Lower lobe of right lung (tissue), 2 donors: ENCODE measurements around the gene RNASE9. TPM values are rescaled to one million over a fixed set of nuclear protein-coding genes. Genes with fewer than 3 reads are reported as not detected.

ENCODE experiments used
- ATAC-seq, 2 donors: fragments of 200-7000 bp; cut with Tn5 transposase; one replicate each; pipeline ENCODE4 v1.9.1; 2020 to 2022; ENCODE audit warnings: mild to moderate bottlenecking in 2 of 2, moderate library complexity in 2 of 2
- DNase-seq: peaks from one replicate; pipeline ENCODE4 v3.0.0-alpha.2; 2020
- H3K27ac ChIP-seq: fragments of 200-600 bp; one replicate; pipeline ENCODE4 v1.8.0; 2022
- H3K27me3 ChIP-seq: fragments of 200-600 bp; one replicate; pipeline ENCODE4 v1.8.0; 2022; ENCODE audit warnings: low read depth
- H3K36me3 ChIP-seq: fragments of 200-600 bp; one replicate; pipeline ENCODE4 v1.8.0; 2022; ENCODE audit warnings: mild to moderate bottlenecking
- H3K4me1 ChIP-seq: fragments of 200-600 bp; one replicate; pipeline ENCODE4 v1.8.0; 2022
- H3K4me3 ChIP-seq: fragments of 200-600 bp; one replicate; pipeline ENCODE4 v1.8.0; 2022; ENCODE audit warnings: mild to moderate bottlenecking
- H3K9me3 ChIP-seq: fragments of 200-600 bp; one replicate; pipeline ENCODE4 v1.8.0; 2022
- intact Hi-C: fragments of 100-400 bp; cut with DNase I; formaldehyde crosslinking; loops from one replicate; pipeline ENCODE4 v1.11.0; 2022
- total RNA-seq: library from RNA; stranded (reverse); fragmentation: NEBNext Ultra II Directional; extraction: Animal tissue kit (Norgen Biotek cat#: 25700); gene quantifications from one replicate; pipeline ENCODE4 v1.2.1, GENCODE V29; 2021
- TF ChIP-seq, protein P1 (sequence below): fragments of 200-600 bp; IDR thresholded peaks from one replicate; pipeline ENCODE4 v1.8.0; 2022; ENCODE audit warnings: antibody characterized with exemption, mild to moderate bottlenecking
- donor health status: DM: no; HTN: yes; CAD: no; lungs with severe emphysema.

Gene RNASE9
- total RNA-seq, 1 donor from 2014 or later, result not detected

DNA sequence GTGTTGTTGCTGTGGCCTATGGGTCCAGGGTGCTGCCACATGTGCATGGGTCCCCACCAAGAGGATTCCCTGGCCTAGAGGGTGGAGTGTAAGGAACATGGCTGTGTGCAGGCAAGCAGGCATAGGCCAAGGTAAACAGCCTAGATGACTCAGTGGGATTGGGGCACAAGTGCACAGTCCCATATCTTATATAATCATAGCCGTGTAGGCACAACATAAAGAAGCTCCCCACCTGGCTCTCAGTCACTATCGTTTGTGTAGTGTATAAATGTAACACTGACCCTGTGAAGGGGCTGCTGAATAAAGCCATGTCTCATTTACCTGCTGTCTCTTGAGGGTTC, 46.0 kb upstream of the RNASE9 start:
- DNase-seq, result no peak
- H3K36me3 ChIP-seq, result no peaks in the 10 kb centered on the region
- ATAC-seq, result no peak

DNA sequence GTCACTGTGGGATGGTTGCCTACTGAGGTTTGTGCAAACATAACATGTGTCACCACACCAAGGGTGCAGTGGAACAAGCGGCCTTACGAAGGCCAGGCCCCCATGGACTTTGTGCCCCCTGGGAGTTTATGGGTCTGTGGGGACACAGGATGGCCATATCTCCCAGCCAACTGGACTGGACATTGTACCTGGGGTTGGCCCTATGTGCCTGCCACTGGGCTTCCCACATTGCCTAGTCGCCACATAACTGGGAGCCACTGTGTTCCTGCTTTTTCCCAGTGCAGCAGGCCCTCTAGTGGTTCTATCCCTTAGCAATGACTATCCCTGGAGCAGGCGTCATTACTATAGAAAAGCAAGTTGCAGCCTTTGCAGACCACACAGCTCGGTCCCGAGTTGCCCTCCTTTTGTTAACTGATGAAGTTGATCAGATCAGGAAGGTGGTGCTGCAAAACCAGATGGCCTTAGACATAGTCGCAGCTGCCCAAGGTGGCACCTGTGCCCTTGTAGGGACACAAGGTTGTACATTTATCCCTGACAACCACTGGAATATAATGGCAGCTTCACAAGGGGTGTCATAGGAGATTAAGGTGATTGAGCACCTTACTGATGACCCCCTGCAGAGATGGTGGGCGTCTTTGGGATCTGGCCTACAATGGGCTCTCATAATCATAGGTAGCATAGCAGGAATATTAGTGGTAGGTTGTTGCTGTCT, 45.5 kb upstream of the RNASE9 start:
- intact Hi-C loops, result loop anchor here (5.0 kb wide), 1 partner anchor 74 kb away; no protein-coding TSS in a partner anchor
- no peak overlapping the region for H3K27ac ChIP-seq
- TF ChIP-seq, protein P1, sequence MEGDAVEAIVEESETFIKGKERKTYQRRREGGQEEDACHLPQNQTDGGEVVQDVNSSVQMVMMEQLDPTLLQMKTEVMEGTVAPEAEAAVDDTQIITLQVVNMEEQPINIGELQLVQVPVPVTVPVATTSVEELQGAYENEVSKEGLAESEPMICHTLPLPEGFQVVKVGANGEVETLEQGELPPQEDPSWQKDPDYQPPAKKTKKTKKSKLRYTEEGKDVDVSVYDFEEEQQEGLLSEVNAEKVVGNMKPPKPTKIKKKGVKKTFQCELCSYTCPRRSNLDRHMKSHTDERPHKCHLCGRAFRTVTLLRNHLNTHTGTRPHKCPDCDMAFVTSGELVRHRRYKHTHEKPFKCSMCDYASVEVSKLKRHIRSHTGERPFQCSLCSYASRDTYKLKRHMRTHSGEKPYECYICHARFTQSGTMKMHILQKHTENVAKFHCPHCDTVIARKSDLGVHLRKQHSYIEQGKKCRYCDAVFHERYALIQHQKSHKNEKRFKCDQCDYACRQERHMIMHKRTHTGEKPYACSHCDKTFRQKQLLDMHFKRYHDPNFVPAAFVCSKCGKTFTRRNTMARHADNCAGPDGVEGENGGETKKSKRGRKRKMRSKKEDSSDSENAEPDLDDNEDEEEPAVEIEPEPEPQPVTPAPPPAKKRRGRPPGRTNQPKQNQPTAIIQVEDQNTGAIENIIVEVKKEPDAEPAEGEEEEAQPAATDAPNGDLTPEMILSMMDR, result peak; percentile 44
- H3K36me3 ChIP-seq, result no peaks in the 10 kb centered on the region
- ATAC-seq (peak in 1 of 2 donors; percentile 18), DNase-seq (no peak)
- H3K9me3 ChIP-seq, result no peaks in the 10 kb centered on the region
- H3K27me3 ChIP-seq, result no peaks in the 10 kb centered on the region
- no peak overlapping the region for H3K4me3 ChIP-seq
- peaks cover 5% of the 10 kb centered on the region for H3K4me1 ChIP-seq

More for the DNA sequence above, 46.0 kb upstream of the RNASE9 start:
- no peak overlapping the region for H3K27ac ChIP-seq
- H3K27me3 ChIP-seq, result no peaks in the 10 kb centered on the region
- TF ChIP-seq, protein P1, result no peak
- intact Hi-C loops, result loop anchor here (5.0 kb wide), 1 partner anchor 75 kb away; no protein-coding TSS in a partner anchor
- H3K4me3 ChIP-seq, result no peak overlapping the region
- no peaks in the 10 kb centered on the region for H3K9me3 ChIP-seq
- H3K4me1 ChIP-seq, result peaks cover 5% of the 10 kb centered on the region

DNA sequence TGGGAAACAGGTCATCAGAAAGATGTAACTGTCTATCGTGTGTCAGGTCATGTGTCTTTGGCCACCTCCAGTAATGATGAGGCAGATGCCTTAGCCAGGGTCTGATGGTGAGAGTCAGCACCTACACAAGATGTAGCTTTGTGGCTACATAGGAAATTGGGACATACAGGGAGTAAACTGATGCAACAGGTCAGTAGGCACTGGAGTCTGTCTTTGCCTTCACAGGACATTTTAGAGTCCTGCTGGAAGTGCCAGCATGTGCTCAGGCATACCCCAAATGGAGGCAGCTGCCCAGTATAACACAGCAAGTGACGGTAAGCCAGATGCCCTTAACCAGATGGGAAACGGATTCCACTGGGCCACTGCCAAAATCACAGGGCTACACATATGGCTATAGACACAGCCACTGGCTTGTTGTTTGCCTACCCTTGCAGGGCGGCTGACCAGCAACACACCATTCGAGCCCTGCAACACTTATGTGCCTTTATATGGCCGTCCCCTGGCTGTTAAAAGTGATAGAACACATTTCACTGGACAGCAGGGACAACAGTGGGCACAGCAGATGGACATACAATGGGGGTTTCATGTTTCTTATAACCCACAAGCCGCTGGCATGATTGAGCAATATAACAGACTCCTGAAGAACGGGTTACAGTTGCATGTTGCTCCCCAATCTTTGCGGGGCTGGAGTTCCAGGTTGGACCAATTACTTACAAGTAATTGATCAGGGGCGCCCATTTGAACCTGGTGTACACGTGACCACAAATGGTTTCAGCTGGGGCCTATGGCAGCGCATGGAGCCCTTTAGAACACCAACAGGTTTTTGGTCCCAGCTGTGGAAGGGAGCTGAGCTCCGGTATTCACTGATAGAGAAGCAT, 43.2 kb upstream of the RNASE9 start:
- intact Hi-C loops, result no loop called here
- DNase-seq (no peak), ATAC-seq (no peak)
- Histone ChIP-seq H3K27ac (no peak overlapping the region), H3K4me1 (no peaks in the 10 kb centered on the region), H3K4me3 (no peak overlapping the region), H3K9me3 (no peaks in the 10 kb centered on the region), H3K27me3 (no peaks in the 10 kb centered on the region), H3K36me3 (no peaks in the 10 kb centered on the region)
- TF ChIP-seq, protein P1, result no peak

DNA sequence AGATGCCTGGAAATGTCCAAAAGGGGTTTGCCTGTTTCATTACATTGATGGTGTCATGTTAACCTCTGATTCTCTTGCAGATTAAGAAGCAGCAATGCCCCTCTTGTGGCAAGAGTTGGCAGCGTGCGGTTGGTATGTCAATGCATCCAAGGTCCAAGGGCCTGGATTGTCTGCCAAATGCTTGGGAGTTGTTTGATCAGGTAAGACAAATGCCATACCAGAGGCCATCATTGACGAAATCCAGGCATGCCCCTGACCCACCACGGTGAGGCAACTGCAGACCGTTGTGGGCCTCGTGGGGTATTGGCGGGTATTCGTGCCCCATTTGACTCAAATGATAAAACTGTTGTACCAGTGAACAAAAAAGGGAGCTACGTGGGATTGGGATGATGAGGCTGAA, 41.7 kb upstream of the RNASE9 start:
- TF ChIP-seq, protein P1, result no peak
- intact Hi-C loops, result no loop called here
- no peak for ATAC-seq

DNA sequence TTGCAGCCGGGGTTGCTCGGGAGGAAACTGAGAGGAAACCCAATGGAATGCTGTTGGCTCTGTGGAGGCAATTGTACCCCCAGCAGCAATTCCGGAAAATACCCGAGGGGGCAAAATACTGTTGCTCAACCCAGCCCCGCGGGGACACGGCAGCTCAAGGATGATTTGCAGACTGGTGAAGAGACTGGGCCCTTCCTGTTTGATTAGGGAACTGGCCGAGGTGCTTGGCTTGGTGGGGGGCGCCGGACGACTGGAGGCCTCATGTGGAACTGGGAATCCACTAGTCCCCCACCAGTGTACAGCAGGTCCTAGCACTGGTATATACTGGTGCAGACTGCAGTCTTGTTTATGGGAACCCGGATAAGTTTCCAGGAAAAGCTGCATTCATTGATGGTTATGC, 40.7 kb upstream of the RNASE9 start:
- no peaks in the 10 kb centered on the region for H3K36me3 ChIP-seq
- no peak for DNase-seq
- TF ChIP-seq, protein P1, result no peak
- H3K4me1 ChIP-seq, result no peaks in the 10 kb centered on the region
- no peak for ATAC-seq
- H3K27me3 ChIP-seq, result no peaks in the 10 kb centered on the region
- intact Hi-C loops, result no loop called here
- no peak overlapping the region for H3K27ac ChIP-seq
- no peak overlapping the region for H3K4me3 ChIP-seq
- H3K9me3 ChIP-seq, result no peaks in the 10 kb centered on the region

More for the DNA sequence above, 41.7 kb upstream of the RNASE9 start:
- H3K36me3 ChIP-seq, result no peaks in the 10 kb centered on the region
- no peaks in the 10 kb centered on the region for H3K4me1 ChIP-seq
- no peak for DNase-seq
- no peaks in the 10 kb centered on the region for H3K27me3 ChIP-seq
- H3K4me3 ChIP-seq, result no peak overlapping the region
- H3K9me3 ChIP-seq, result no peaks in the 10 kb centered on the region
- H3K27ac ChIP-seq, result no peak overlapping the region
